IMR-90 (cell line): ENCODE results near the gene FTL. TPM values are rescaled to one million over a fixed set of nuclear protein-coding genes. Genes with fewer than 3 reads are reported as not detected.
A peak's percentile ranks its signal among the peaks of the same experiment; 100 is the strongest.

Experiments used
- ATAC-seq: fragments of 200-7000 bp; cut with Tn5 transposase; 2 replicates; pipeline ENCODE4 v1.9.1; 2020; ENCODE audit warnings: low read depth, mild to moderate bottlenecking, moderate library complexity
- BruUV-seq: library from RNA; stranded (reverse); fragments of 400-500 nt; replicated peaks from 2 replicates; lab custom pipeline; 2021; lab: Mats Ljungman, UMichigan
- CTCF ChIA-PET: fragments of 300-600 bp; formaldehyde crosslinking; extraction: SDS; loops from one replicate; lab custom pipeline; 2021; ENCODE audit warnings: antibody characterized with exemption; lab: Yijun Ruan, JAX
- POLR2A ChIA-PET: fragments of 300-600 bp; sonication (Branson Sonifier 250); formaldehyde crosslinking; loops from one replicate; lab custom pipeline; 2022; ENCODE audit warnings: antibody characterized with exemption; ENCODE audit not compliant: unreplicated experiment; lab: Charles Lee
- DNase-seq: peaks from one replicate; pipeline ENCODE4 v3.0.0; 2013
- H2AFZ ChIP-seq: replicated peaks from 2 replicates; pipeline ENCODE3; 2013; ENCODE audit warnings: low read length, mild to moderate bottlenecking; ENCODE audit not compliant: poor library complexity
- H2AK5ac ChIP-seq: 2 replicates; pipeline ENCODE4 v1.6.1; 2013; ENCODE audit warnings: low read depth, low read length, inconsistent platforms
- H2AK9ac ChIP-seq: replicated peaks from 2 replicates; pipeline ENCODE3; 2013; ENCODE audit warnings: mild to moderate bottlenecking, low read depth, low read length, moderate library complexity; ENCODE audit not compliant: poor library complexity
- H2BK120ac ChIP-seq: 2 replicates; pipeline ENCODE4 v1.6.1; 2013; ENCODE audit warnings: low read depth, low read length, inconsistent platforms
- H2BK15ac ChIP-seq: 3 replicates; pipeline ENCODE4 v1.6.1; 2013; ENCODE audit warnings: low read depth, low read length, inconsistent platforms
- H2BK20ac ChIP-seq: 2 replicates; pipeline ENCODE4 v1.6.1; 2013; ENCODE audit warnings: low read depth, mild to moderate bottlenecking, inconsistent platforms, low read length, moderate library complexity
- H2BK5ac ChIP-seq: 2 replicates; pipeline ENCODE4 v1.6.1; 2013; ENCODE audit warnings: mild to moderate bottlenecking, low read depth, low read length, inconsistent platforms; ENCODE audit not compliant: poor library complexity, severe bottlenecking
- H3K14ac ChIP-seq: replicated peaks from 2 replicates; pipeline ENCODE4 v1.6.1; 2013; ENCODE audit warnings: low read depth, low read length, inconsistent platforms
- H3K18ac ChIP-seq: 2 replicates; pipeline ENCODE4 v1.6.1; 2013; ENCODE audit warnings: low read depth, low read length, control low read depth
- H3K23ac ChIP-seq: 2 replicates; pipeline ENCODE4 v1.6.1; 2013; ENCODE audit warnings: low read depth, low read length, inconsistent platforms
- H3K27ac ChIP-seq: 2 replicates; pipeline ENCODE4 v1.5.1; 2013; ENCODE audit warnings: mild to moderate bottlenecking, control low read depth, low read length; ENCODE audit not compliant: insufficient read depth
- H3K27me3 ChIP-seq: 2 replicates; pipeline ENCODE4 v1.6.1; 2013; ENCODE audit warnings: low read length; ENCODE audit not compliant: control insufficient read depth, insufficient read depth
- H3K36me3 ChIP-seq: 2 replicates; pipeline ENCODE4 v1.6.1; 2013; ENCODE audit warnings: low read length, mixed read lengths; ENCODE audit not compliant: control insufficient read depth, insufficient read depth
- H3K4ac ChIP-seq: 2 replicates; pipeline ENCODE4 v1.6.1; 2013; ENCODE audit warnings: low read depth, low read length, inconsistent platforms
- H3K4me1 ChIP-seq: 2 replicates; pipeline ENCODE4 v1.6.1; 2013; ENCODE audit warnings: low read length, mixed read lengths; ENCODE audit not compliant: control insufficient read depth, insufficient read depth
- H3K4me2 ChIP-seq: 2 replicates; pipeline ENCODE4 v1.6.1; 2013; ENCODE audit warnings: low read depth, mild to moderate bottlenecking, control low read depth, low read length, moderate library complexity
- H3K4me3 ChIP-seq: 2 replicates; pipeline ENCODE4 v1.5.1; 2013; ENCODE audit warnings: low read depth, mild to moderate bottlenecking, control low read depth, low read length, moderate library complexity; ENCODE audit not compliant: insufficient read depth
- H3K56ac ChIP-seq: 2 replicates; pipeline ENCODE4 v1.6.1; 2013; ENCODE audit warnings: low read length, inconsistent platforms; ENCODE audit not compliant: insufficient read depth; ENCODE audit errors: extremely low read depth
- H3K79me1 ChIP-seq, 2 experiments: 2 replicates each; pipeline ENCODE4 v1.6.1; 2013; ENCODE audit warnings: low read length in 2 of 2, inconsistent platforms in 1 of 2, low read depth in 1 of 2
- H3K9ac ChIP-seq: 2 replicates; pipeline ENCODE4 v1.6.1; 2013; ENCODE audit warnings: low read depth, low read length, control low read depth
- H3K9me1 ChIP-seq: 2 replicates; pipeline ENCODE4 v1.6.1; 2013; ENCODE audit warnings: low read length, inconsistent platforms; ENCODE audit not compliant: insufficient read depth
- H3K9me3 ChIP-seq: 2 replicates; pipeline ENCODE4 v1.6.1; 2013; ENCODE audit warnings: low read length; ENCODE audit not compliant: control insufficient read depth, insufficient read depth
- H4K20me1 ChIP-seq: 2 replicates; pipeline ENCODE4 v1.6.1; 2013; ENCODE audit warnings: low read length, inconsistent platforms; ENCODE audit not compliant: insufficient read depth
- H4K5ac ChIP-seq: 2 replicates; pipeline ENCODE4 v1.6.1; 2013; ENCODE audit warnings: mild to moderate bottlenecking, low read depth, low read length, control low read depth
- H4K8ac ChIP-seq, 2 experiments: 2 replicates each; pipeline ENCODE4 v1.6.1; 2013; ENCODE audit warnings: low read depth in 2 of 2, low read length in 2 of 2, control low read depth in 1 of 2, inconsistent platforms in 1 of 2
- H4K91ac ChIP-seq: 2 replicates; pipeline ENCODE4 v1.6.1; 2013; ENCODE audit warnings: low read depth, low read length, inconsistent platforms; ENCODE audit not compliant: insufficient read depth
- BHLHE40 ChIP-seq: fragments of 150-350 bp; IDR thresholded peaks from 2 replicates; pipeline ENCODE4 v1.6.1; 2016; ENCODE audit warnings: mild to moderate bottlenecking, low read depth, low read length
- CEBPB ChIP-seq: IDR thresholded peaks from 2 replicates; pipeline ENCODE4 v1.6.1; 2012; ENCODE audit warnings: low read depth, low read length, improper control_type of control experiment
- CHD1 ChIP-seq: IDR thresholded peaks from 2 replicates; pipeline ENCODE4 v1.6.1; 2012; ENCODE audit warnings: low read depth, low read length, improper control_type of control experiment
- FOS ChIP-seq: fragments of 150-350 bp; IDR thresholded peaks from 2 replicates; pipeline ENCODE4 v1.6.1; 2016; ENCODE audit warnings: low read depth, low read length
- MAZ ChIP-seq: IDR thresholded peaks from 2 replicates; pipeline ENCODE4 v1.6.1; 2012; ENCODE audit warnings: low read depth, mild to moderate bottlenecking, low read length, improper control_type of control experiment, moderate library complexity, borderline replicate concordance
- MXI1 ChIP-seq: IDR thresholded peaks from 2 replicates; pipeline ENCODE4 v1.6.1; 2012; ENCODE audit warnings: low read depth, mild to moderate bottlenecking, low read length, moderate library complexity, borderline replicate concordance
- POLR2A ChIP-seq: IDR thresholded peaks from 2 replicates; pipeline ENCODE4 v1.6.1; 2012; ENCODE audit warnings: mild to moderate bottlenecking, low read depth, low read length
- RAD21 ChIP-seq: IDR thresholded peaks from 2 replicates; pipeline ENCODE4 v1.6.1; 2012; ENCODE audit warnings: low read length, improper control_type of control experiment
- RCOR1 ChIP-seq: IDR thresholded peaks from 2 replicates; pipeline ENCODE4 v1.6.1; 2012; ENCODE audit warnings: mild to moderate bottlenecking, low read length, improper control_type of control experiment; ENCODE audit not compliant: insufficient replicate concordance
- RFX5 ChIP-seq: IDR thresholded peaks from 2 replicates; pipeline ENCODE4 v1.8.0; 2012; ENCODE audit warnings: low read depth, mild to moderate bottlenecking, low read length, moderate library complexity
- SMC3 ChIP-seq: fragments of 150-350 bp; IDR thresholded peaks from 2 replicates; pipeline ENCODE4 v1.6.1; 2016; ENCODE audit warnings: low read depth, mild to moderate bottlenecking, antibody characterized with exemption, low read length, moderate library complexity
- WGBS, 2 experiments: methylation state at CpG; one replicate each; pipeline versions ENCODE4 v1.1.5 to v1.1.7; 2013; ENCODE audit warnings: missing lambda C conversion rate in 2 of 2; ENCODE audit not compliant: insufficient read length in 1 of 2; ENCODE audit errors: extremely low coverage in 2 of 2; 5-methylcytosine and 5-hydroxymethylcytosine counted together
- dilution Hi-C: fragments of 300-500 bp; cut with HindIII; formaldehyde crosslinking; loops from one replicate; pipeline ENCODE4 v1.14.3; 2018; ENCODE audit warnings: low sequenced_read_pairs; ENCODE audit not compliant: unreplicated experiment
- in situ Hi-C: fragments of 300-500 bp; cut with MboI; formaldehyde crosslinking; loops from 3 replicates; pipeline ENCODE4 v1.14.3; 2019; ENCODE audit warnings: low sequenced_read_pairs, inconsistent platforms, mixed read lengths
- intact Hi-C: fragments of 100-400 bp; cut with micrococcal nuclease; formaldehyde crosslinking; loops from 2 replicates; pipeline ENCODE4 v1.10.0; 2022
- polyA plus RNA-seq, 3 experiments: library from polyadenylated mRNA; depleted of rRNA; stranded (reverse); fragments of >200 nt; gene quantifications; 2 replicates each; pipeline ENCODE4 v1.2.3, GENCODE V29; 2012; ENCODE audit warnings: low replicate concordance in 1 of 3
- total RNA-seq: library from RNA; depleted of rRNA; stranded (reverse); fragments of >200 nt; gene quantifications from 2 replicates; pipeline ENCODE4 v1.2.3, GENCODE V29; 2012
- TF ChIP-seq, protein P1 (sequence below): fragments of 150-350 bp; IDR thresholded peaks from 2 replicates; pipeline ENCODE4 v1.6.1; 2016; ENCODE audit warnings: low read depth, mild to moderate bottlenecking, low read length, moderate library complexity, borderline replicate concordance
- TF ChIP-seq, protein P2 (sequence below): conservative IDR thresholded peaks from 2 replicates; pipeline ENCODE4 v1.5.1; 2012; ENCODE audit warnings: mild to moderate bottlenecking, low read depth, low read length, improper control_type of control experiment
- TF ChIP-seq, protein P3 (sequence below): fragments of 150-350 bp; IDR thresholded peaks from 2 replicates; pipeline ENCODE4 v1.6.1; 2017; ENCODE audit warnings: mild to moderate bottlenecking, antibody characterized with exemption, low read length, low read depth

Gene FTL
- total and polyA plus RNA-seq, 2 of the 4 experiments (the other 2 are of a cell fraction), result 1,057 to 2,944 TPM

DNA sequence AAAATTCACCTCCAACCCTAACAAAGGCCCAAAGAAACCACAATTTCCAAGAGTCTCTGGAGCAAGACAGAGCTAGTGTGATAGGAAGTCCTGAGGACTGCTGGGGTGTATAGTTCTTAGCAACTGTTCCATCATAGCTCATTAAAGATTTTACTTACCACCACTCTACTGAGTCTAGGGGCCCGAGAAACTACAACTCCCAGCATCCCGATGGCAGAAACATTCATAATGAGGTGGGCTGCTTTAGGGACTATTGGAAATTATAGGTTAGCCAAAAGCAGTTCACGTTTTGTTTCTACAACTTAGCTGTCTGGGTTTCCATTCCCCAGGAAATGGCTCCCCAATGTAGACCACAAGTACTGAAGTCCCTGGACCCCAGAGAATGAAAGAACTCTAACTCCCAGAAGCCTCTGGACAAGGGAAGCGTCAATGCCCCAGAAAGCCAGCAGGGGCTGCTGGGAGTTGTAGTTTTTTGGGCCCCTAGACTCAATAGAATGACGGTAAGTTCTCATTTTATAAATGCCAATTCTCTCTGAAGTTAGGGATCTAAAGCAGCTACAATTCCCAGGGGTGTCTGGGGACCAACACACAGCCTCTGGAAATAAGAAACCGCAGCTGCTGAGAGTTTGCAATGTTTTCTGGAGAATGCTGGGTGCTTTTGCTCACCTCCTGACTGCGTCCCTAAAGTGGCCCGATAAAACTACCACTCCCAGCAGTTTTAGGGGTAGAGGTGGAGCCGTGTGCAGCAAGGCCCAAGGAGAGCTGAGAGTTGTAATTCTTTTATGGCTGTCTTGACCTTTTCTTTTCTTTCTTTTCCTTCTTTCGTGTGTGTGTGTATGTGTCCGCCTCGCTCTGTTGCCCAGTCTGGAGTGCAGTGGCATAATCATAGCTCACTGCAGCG, 11.1 kb downstream of the FTL start:
- in situ Hi-C loops, result no loop called here
- POLR2A ChIA-PET, result interaction anchor here (0.7 kb wide), 1 partner anchor 104 kb away, joined by 13 read pairs; no protein-coding TSS in a partner anchor
- no CpG with 5 or more reads among the region's 13 CpGs for WGBS, 2 experiments
- TF ChIP-seq MXI1 (no peak), SMC3 (no peak), BHLHE40 (no peak), CHD1 (no peak), FOS (no peak), CEBPB (no peak), POLR2A (no peak), RFX5 (no peak), RAD21 (no peak), RCOR1 (no peak), MAZ (no peak)
- TF ChIP-seq, protein P1, sequence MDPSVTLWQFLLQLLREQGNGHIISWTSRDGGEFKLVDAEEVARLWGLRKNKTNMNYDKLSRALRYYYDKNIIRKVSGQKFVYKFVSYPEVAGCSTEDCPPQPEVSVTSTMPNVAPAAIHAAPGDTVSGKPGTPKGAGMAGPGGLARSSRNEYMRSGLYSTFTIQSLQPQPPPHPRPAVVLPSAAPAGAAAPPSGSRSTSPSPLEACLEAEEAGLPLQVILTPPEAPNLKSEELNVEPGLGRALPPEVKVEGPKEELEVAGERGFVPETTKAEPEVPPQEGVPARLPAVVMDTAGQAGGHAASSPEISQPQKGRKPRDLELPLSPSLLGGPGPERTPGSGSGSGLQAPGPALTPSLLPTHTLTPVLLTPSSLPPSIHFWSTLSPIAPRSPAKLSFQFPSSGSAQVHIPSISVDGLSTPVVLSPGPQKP, result no peak
- TF ChIP-seq, protein P2, sequence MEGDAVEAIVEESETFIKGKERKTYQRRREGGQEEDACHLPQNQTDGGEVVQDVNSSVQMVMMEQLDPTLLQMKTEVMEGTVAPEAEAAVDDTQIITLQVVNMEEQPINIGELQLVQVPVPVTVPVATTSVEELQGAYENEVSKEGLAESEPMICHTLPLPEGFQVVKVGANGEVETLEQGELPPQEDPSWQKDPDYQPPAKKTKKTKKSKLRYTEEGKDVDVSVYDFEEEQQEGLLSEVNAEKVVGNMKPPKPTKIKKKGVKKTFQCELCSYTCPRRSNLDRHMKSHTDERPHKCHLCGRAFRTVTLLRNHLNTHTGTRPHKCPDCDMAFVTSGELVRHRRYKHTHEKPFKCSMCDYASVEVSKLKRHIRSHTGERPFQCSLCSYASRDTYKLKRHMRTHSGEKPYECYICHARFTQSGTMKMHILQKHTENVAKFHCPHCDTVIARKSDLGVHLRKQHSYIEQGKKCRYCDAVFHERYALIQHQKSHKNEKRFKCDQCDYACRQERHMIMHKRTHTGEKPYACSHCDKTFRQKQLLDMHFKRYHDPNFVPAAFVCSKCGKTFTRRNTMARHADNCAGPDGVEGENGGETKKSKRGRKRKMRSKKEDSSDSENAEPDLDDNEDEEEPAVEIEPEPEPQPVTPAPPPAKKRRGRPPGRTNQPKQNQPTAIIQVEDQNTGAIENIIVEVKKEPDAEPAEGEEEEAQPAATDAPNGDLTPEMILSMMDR, result no peak
- TF ChIP-seq, protein P3, sequence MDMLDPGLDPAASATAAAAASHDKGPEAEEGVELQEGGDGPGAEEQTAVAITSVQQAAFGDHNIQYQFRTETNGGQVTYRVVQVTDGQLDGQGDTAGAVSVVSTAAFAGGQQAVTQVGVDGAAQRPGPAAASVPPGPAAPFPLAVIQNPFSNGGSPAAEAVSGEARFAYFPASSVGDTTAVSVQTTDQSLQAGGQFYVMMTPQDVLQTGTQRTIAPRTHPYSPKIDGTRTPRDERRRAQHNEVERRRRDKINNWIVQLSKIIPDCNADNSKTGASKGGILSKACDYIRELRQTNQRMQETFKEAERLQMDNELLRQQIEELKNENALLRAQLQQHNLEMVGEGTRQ, result no peak

More for the DNA sequence above, 11.1 kb downstream of the FTL start:
- H2AK5ac ChIP-seq, result peak overlapping the region; percentile 33; the same call in 1 of the 2 replicates
- H3K56ac ChIP-seq, result no peak overlapping the region
- ATAC-seq, result no peak
- peaks cover 7 to 35% of the 10 kb centered on the region in 2 experiments; a peak in 3 of 4 replicates for H3K79me1 ChIP-seq
- H3K4me3 ChIP-seq, result no peak overlapping the region
- no peak overlapping the region for H2BK20ac ChIP-seq
- H3K23ac ChIP-seq, result no peak overlapping the region
- no peak overlapping the region for H4K5ac ChIP-seq
- no peaks in the 10 kb centered on the region for H3K27me3 ChIP-seq
- H3K4me1 ChIP-seq, result peaks cover 7% of the 10 kb centered on the region
- peak overlapping the region; percentile 43 for H2AFZ ChIP-seq
- H4K91ac ChIP-seq, result no peak overlapping the region
- peaks cover 11% of the 10 kb centered on the region for H3K9me1 ChIP-seq
- dilution Hi-C loops, result no loop called here
- no peaks in the 10 kb centered on the region for H3K9me3 ChIP-seq
- H3K18ac ChIP-seq, result no peak overlapping the region
- H3K27ac ChIP-seq, result no peak overlapping the region
- H3K9ac ChIP-seq, result no peak overlapping the region
- H4K8ac ChIP-seq, result peak overlapping the region in 1 of 2 experiments; percentile 40; a peak in 1 of 4 replicates
- H3K36me3 ChIP-seq, result peaks cover 38% of the 10 kb centered on the region
- no peak overlapping the region for H2BK120ac ChIP-seq
- DNase-seq, result no peak
- BruUV-seq, result no TSS peak
- peaks cover 11% of the 10 kb centered on the region for H4K20me1 ChIP-seq
- intact Hi-C loops, result no loop called here
- no peak overlapping the region for H2BK5ac ChIP-seq
- no peak overlapping the region for H3K4ac ChIP-seq
- H3K14ac ChIP-seq, result no peak overlapping the region
- no peak overlapping the region for H2AK9ac ChIP-seq
- CTCF ChIA-PET, result interaction anchor here (0.9 kb wide), 1 partner anchor 232 kb away, joined by 3 read pairs; no protein-coding TSS in a partner anchor
- no peak overlapping the region for H3K4me2 ChIP-seq
- no peak overlapping the region; the same call in 2 of the 3 replicates for H2BK15ac ChIP-seq
